ENCODE data around the gene TLX2. TPM values are rescaled to one million over a fixed set of nuclear protein-coding genes. Genes with fewer than 3 reads are reported as not detected.

Gene TLX2
- polyA plus RNA-seq, 2 of the 4 experiments (the other 2 are of a cell fraction): 0.05 to 0.37 TPM

DNA sequence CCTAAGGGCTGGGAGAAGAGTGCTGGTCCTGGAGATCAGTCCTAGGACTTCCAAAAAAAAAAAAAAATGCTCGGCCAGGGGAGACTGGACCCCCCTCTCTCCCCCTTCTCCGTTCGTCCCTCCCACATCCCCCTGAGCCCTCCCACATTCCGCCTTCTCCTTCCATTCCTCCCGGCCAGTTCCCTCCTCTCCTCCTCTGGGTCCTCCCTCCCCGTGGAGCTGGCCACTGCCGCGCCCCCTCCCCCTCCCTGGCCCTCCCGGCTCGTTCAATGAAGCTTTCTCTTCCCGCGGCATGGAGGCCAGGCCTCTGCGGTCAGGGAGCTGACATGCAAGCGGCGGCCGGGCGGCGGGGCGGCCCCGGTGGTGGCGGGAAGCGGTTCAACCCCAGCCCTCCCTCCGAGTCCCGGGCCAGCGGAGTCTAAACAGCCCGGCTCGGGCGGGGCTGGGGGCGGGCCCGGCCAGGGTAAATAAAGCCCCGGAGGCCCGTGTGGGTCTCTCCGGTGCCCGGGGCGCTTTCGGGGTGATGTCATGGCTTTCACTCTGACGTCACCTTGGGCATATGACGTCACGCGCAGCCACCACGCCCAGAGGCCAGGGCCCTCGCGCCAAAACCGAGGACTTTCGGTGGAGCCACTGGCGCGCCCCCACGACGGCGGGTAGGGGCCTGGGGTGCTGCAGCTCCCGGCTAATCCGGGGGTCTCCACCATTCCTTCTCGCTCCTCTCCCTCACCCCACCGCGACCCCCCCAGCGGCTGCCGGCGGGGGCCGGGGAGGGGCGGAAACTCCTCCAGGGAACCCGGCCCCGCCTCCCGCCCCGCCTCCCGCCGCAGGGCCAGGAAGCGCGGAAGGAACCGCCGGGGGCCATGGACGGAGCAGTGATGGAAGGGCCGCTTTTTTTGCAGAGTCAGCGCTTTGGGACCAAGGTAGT lies 39.9 kb downstream of the TLX2 start, which contains the start of the genes DOK1 and LOXL3 (continued):
- TF ChIP-seq RAD21 (conservative IDR thresholded peaks at IDR 0.05 in 1 of 2, IDR thresholded peaks at IDR 0.05 in 1 of 2) (no peak), HOXB13 (CRISPR knock-in tag; IDR thresholded peaks at IDR 0.05; ENCODE audit: low read depth) (no peak), NFE2L2 (conservative IDR thresholded peaks at IDR 0.05; ENCODE audit: low read length) (no peak), RCOR1 (IDR thresholded peaks at IDR 0.05; ENCODE audit: low read depth, low read length) (no peak), ZFP36 (IDR thresholded peaks at IDR 0.05; ENCODE audit: borderline replicate concordance, partially characterized antibody) (no peak), CHD2 (IDR thresholded peaks at IDR 0.05; ENCODE audit: low read length, partially characterized antibody) (no peak), CBX8 (IDR thresholded peaks at IDR 0.05) (no peak), SMC3 (IDR thresholded peaks at IDR 0.05) (no peak), NPAS2 (CRISPR knock-in tag; IDR thresholded peaks at IDR 0.05; ENCODE audit: borderline replicate concordance) (no peak), CBX2 (IDR thresholded peaks at IDR 0.05; ENCODE audit: borderline replicate concordance, low read depth) (no peak), KDM5A (IDR thresholded peaks at IDR 0.05) (no peak)
- TF ChIP-seq, protein P1, sequence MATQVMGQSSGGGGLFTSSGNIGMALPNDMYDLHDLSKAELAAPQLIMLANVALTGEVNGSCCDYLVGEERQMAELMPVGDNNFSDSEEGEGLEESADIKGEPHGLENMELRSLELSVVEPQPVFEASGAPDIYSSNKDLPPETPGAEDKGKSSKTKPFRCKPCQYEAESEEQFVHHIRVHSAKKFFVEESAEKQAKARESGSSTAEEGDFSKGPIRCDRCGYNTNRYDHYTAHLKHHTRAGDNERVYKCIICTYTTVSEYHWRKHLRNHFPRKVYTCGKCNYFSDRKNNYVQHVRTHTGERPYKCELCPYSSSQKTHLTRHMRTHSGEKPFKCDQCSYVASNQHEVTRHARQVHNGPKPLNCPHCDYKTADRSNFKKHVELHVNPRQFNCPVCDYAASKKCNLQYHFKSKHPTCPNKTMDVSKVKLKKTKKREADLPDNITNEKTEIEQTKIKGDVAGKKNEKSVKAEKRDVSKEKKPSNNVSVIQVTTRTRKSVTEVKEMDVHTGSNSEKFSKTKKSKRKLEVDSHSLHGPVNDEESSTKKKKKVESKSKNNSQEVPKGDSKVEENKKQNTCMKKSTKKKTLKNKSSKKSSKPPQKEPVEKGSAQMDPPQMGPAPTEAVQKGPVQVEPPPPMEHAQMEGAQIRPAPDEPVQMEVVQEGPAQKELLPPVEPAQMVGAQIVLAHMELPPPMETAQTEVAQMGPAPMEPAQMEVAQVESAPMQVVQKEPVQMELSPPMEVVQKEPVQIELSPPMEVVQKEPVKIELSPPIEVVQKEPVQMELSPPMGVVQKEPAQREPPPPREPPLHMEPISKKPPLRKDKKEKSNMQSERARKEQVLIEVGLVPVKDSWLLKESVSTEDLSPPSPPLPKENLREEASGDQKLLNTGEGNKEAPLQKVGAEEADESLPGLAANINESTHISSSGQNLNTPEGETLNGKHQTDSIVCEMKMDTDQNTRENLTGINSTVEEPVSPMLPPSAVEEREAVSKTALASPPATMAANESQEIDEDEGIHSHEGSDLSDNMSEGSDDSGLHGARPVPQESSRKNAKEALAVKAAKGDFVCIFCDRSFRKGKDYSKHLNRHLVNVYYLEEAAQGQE (IDR thresholded peaks at IDR 0.05): no peak
- TF ChIP-seq, protein P2, sequence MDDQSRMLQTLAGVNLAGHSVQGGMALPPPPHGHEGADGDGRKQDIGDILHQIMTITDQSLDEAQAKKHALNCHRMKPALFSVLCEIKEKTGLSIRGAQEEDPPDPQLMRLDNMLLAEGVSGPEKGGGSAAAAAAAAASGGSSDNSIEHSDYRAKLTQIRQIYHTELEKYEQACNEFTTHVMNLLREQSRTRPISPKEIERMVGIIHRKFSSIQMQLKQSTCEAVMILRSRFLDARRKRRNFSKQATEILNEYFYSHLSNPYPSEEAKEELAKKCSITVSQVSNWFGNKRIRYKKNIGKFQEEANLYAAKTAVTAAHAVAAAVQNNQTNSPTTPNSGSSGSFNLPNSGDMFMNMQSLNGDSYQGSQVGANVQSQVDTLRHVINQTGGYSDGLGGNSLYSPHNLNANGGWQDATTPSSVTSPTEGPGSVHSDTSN (IDR thresholded peaks at IDR 0.05): no peak

DNA sequence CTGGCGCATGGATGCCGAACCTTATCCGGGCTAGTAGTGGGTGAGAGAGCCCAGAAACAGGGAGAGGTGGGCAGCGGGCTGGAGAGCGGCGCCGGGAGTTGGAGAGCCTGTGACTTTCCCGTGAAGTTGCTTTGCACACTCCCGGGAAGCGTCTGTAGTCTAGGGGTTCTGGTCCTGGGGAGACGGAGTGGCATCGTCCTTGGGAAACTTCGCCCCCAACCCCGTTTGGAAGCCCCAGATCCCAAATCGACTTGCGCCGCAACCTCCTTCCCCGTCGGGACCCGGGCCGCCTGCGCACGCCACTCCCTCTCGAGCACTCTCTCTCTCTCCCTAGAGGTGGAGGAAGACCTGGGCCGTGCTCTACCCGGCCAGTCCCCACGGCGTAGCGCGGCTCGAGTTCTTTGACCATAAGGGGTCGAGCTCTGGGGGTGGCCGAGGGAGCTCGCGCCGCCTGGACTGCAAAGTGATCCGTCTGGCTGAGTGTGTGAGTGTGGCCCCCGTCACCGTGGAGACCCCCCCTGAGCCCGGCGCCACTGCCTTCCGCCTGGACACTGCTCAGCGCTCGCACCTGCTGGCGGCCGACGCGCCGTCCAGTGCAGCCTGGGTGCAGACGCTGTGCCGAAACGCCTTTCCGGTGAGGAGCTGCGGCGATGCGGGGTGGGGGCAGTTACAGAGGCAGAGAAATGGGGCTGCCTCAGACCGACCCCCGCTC lies 40.7 kb downstream of the TLX2 start:
- CTCF ChIA-PET: interaction anchor here (1.1 to 8.6 kb wide), 3 partner anchors 13 to 32 kb away, joined by 4 to 63 read pairs (median 19); no protein-coding TSS in a partner anchor
- peak overlapping the region; percentile 63 to 96; a peak in 5 of 6 replicates for H3K27ac ChIP-seq
- DNase-seq (ENCODE audit: low read depth in 1 of 2, low spot score in 1 of 2): no peak
- no peak for FAIRE-seq
- H3K4me3 ChIP-seq: peak overlapping the region; percentile 56
- POLR2A ChIA-PET: interaction anchor here (0.6 kb wide), 1 partner anchor 61 kb away, joined by 3 read pairs; no protein-coding TSS in a partner anchor
- 0 out of 2 replicates have a peak, but pooled peaks have one; percentile 10 for TF ChIP-seq POLR2A (IDR thresholded peaks at IDR 0.05; ENCODE audit: low read length)
- TF ChIP-seq RAD21 (conservative IDR thresholded peaks at IDR 0.05 in 1 of 2, IDR thresholded peaks at IDR 0.05 in 1 of 2): no peak
- WGBS (ENCODE audit: missing lambda C conversion rate): 89% methylated on average over 57 of the region's 58 CpGs
- H3K9me3 ChIP-seq: no peaks in the 10 kb centered on the region
- H3K4me2 ChIP-seq: peak overlapping the region; percentile 76
- peaks cover 7% of the 10 kb centered on the region; the same call in 2 of the 3 replicates for H3K4me1 ChIP-seq
- ATAC-seq: 0 out of 6 replicates have a peak, but pooled peaks of 1 of the 2 experiments have one; percentile 1

DNA sequence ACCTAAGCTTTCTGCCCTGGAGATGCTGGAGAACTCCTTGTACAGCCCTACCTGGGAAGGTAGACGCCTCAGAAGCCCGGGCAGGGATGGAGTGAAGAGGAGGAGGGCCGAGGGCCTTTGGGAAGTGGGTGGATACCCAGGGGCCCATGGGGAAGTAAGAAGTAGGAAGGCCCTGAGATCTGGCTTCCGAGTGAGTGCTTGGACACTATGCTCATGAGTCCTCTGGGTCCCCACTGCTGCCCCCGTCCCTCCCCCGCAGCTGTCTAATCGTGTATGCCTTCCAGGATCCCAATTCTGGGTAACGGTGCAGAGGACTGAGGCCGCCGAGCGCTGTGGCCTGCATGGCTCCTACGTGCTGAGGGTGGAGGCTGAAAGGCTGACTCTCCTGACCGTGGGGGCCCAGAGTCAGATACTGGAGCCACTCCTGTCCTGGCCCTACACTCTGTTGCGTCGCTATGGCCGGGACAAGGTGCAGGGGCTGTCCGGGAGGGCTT lies 41.4 kb downstream of the TLX2 start:
- Histone ChIP-seq H3K4me1 (peaks cover 6% of the 10 kb centered on the region; the same call in 2 of the 3 replicates), H3K9me3 (no peaks in the 10 kb centered on the region), H3K4me3 (no peak overlapping the region), H3K4me2 (no peak overlapping the region), H3K27ac (no peak overlapping the region)
- DNase-seq (ENCODE audit: low read depth in 1 of 2, low spot score in 1 of 2) (no peak), ATAC-seq (no peak), FAIRE-seq (no peak)
- CTCF ChIA-PET: interaction anchor here (1.1 to 8.6 kb wide), 4 partner anchors 11 to 32 kb away, joined by 4 to 63 read pairs (median 12); no protein-coding TSS in a partner anchor
- POLR2A ChIA-PET: interaction anchor here (0.6 kb wide), 1 partner anchor 60 kb away, joined by 3 read pairs; no protein-coding TSS in a partner anchor
- WGBS (ENCODE audit: missing lambda C conversion rate): 94% methylated on average over 16 of the region's 17 CpGs
- no peak for TF ChIP-seq ZFP36 (IDR thresholded peaks at IDR 0.05; ENCODE audit: borderline replicate concordance, partially characterized antibody)
- no peak for TF ChIP-seq FOSB (CRISPR knock-in tag; IDR thresholded peaks at IDR 0.05)
- TF ChIP-seq, protein P3, sequence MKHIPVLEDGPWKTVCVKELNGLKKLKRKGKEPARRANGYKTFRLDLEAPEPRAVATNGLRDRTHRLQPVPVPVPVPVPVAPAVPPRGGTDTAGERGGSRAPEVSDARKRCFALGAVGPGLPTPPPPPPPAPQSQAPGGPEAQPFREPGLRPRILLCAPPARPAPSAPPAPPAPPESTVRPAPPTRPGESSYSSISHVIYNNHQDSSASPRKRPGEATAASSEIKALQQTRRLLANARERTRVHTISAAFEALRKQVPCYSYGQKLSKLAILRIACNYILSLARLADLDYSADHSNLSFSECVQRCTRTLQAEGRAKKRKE (CRISPR knock-in tag; IDR thresholded peaks at IDR 0.05; ENCODE audit: low read depth): no peak
- TF ChIP-seq, protein P4, sequence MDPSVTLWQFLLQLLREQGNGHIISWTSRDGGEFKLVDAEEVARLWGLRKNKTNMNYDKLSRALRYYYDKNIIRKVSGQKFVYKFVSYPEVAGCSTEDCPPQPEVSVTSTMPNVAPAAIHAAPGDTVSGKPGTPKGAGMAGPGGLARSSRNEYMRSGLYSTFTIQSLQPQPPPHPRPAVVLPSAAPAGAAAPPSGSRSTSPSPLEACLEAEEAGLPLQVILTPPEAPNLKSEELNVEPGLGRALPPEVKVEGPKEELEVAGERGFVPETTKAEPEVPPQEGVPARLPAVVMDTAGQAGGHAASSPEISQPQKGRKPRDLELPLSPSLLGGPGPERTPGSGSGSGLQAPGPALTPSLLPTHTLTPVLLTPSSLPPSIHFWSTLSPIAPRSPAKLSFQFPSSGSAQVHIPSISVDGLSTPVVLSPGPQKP (IDR thresholded peaks at IDR 0.05; ENCODE audit: low read depth, low read length): no peak
- TF ChIP-seq MYC (IDR thresholded peaks at IDR 0.05; ENCODE audit: borderline replicate concordance, low read length): no peak
- TF ChIP-seq MAZ (IDR thresholded peaks at IDR 0.05; ENCODE audit: borderline replicate concordance, low read depth, low read length): no peak
- no peak for TF ChIP-seq HDAC2 (IDR thresholded peaks at IDR 0.05)
- TF ChIP-seq ESRRA (IDR thresholded peaks at IDR 0.05; ENCODE audit: borderline replicate concordance, low read length): no peak
- TF ChIP-seq POLR2A (IDR thresholded peaks at IDR 0.05; ENCODE audit: low read length): no peak
- no peak for TF ChIP-seq TFCP2L1 (CRISPR knock-in tag; IDR thresholded peaks at IDR 0.05)
- no peak for TF ChIP-seq RCOR1 (IDR thresholded peaks at IDR 0.05; ENCODE audit: low read depth, low read length)
- no peak for TF ChIP-seq CBX2 (IDR thresholded peaks at IDR 0.05; ENCODE audit: borderline replicate concordance, low read depth)
- TF ChIP-seq, protein P5, sequence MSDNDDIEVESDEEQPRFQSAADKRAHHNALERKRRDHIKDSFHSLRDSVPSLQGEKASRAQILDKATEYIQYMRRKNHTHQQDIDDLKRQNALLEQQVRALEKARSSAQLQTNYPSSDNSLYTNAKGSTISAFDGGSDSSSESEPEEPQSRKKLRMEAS (IDR thresholded peaks at IDR 0.05): no peak
- TF ChIP-seq NR3C1 (IDR thresholded peaks at IDR 0.05): no peak
- TF ChIP-seq NFE2L2 (conservative IDR thresholded peaks at IDR 0.05; ENCODE audit: low read length): no peak
- no peak for TF ChIP-seq HOXB13 (CRISPR knock-in tag; IDR thresholded peaks at IDR 0.05; ENCODE audit: low read depth)

Data from A549 (cell line).